T-cell (primary cell): ENCODE results near the gene TRAPPC12. TPM values are rescaled to one million over a fixed set of nuclear protein-coding genes. Genes with fewer than 3 reads are reported as not detected.
A peak's percentile ranks its signal among the peaks of the same experiment; 100 is the strongest.

Source experiments
- ATAC-seq, 4 experiments: fragments of 200-7000 bp in 3 of 4; fragments of 150-1000 bp in 1 of 4; cut with Tn5 transposase; replicated peaks in 1 of 4; 1 replicate in 3 of 4; 2 replicates in 1 of 4; pipeline ENCODE4 v1.10.0; 2021; ENCODE audit warnings: moderate library complexity in 3 of 4, mild to moderate bottlenecking in 2 of 4, moderate number of reproducible peaks in 1 of 4
- CTCF ChIA-PET, 2 donors: fragments of 300-600 bp; sonication (Branson Sonifier 250); formaldehyde crosslinking; loops; one replicate each; lab custom pipeline; 2022; ENCODE audit warnings: antibody characterized with exemption in 2 of 2; lab: Charles Lee
- POLR2A ChIA-PET, 2 donors: fragments of 300-600 bp; sonication (Branson Sonifier 250); formaldehyde crosslinking; loops; one replicate each; lab custom pipeline; 2022; ENCODE audit warnings: antibody characterized with exemption in 2 of 2; lab: Charles Lee
- DNase-seq, 35 experiments: peaks; one replicate each; pipeline versions ENCODE4 v3.0.0 to v3.0.0-alpha.2; 2013 to 2023
- H3K27ac ChIP-seq: one replicate; pipeline ENCODE4 v1.5.1; 2013; ENCODE audit warnings: low read length
- H3K27me3 ChIP-seq, 2 experiments: replicated peaks in 1 of 2; 1 replicate in 1 of 2; 2 replicates in 1 of 2; pipeline versions ENCODE4 v1.6.1 to v1.7.0; 2013; ENCODE audit warnings: low read length in 1 of 2, mixed read lengths in 1 of 2; ENCODE audit not compliant: control insufficient read depth in 2 of 2, insufficient read depth in 2 of 2; ENCODE audit errors: extremely low read depth in 1 of 2
- H3K36me3 ChIP-seq, 2 donors: 1 replicate in 1 of 2; 2 replicates in 1 of 2; pipeline versions ENCODE4 v1.6.1 to v1.7.0; 2013; ENCODE audit warnings: low read length in 1 of 2; ENCODE audit not compliant: control insufficient read depth in 2 of 2, insufficient read depth in 1 of 2; ENCODE audit errors: extremely low read depth in 1 of 2
- H3K4me1 ChIP-seq, 2 experiments: 1 replicate in 1 of 2; 2 replicates in 1 of 2; pipeline versions ENCODE4 v1.6.1 to v1.7.0; 2013; ENCODE audit warnings: low read length in 2 of 2, mixed read lengths in 1 of 2; ENCODE audit not compliant: insufficient read depth in 2 of 2, control insufficient read depth in 1 of 2; ENCODE audit errors: extremely low read depth in 1 of 2
- H3K4me3 ChIP-seq, 2 donors: 1 replicate in 1 of 2; 2 replicates in 1 of 2; pipeline versions ENCODE4 v1.5.1 to v1.7.0; 2013; ENCODE audit warnings: mild to moderate bottlenecking in 2 of 2, low read length in 1 of 2, moderate library complexity in 1 of 2; ENCODE audit not compliant: control insufficient read depth in 1 of 2; ENCODE audit errors: extremely low read depth in 1 of 2
- H3K9me3 ChIP-seq: 2 replicates; pipeline ENCODE4 v1.7.0; 2013
- H3K27ac Mint-ChIP-seq, 2 donors: one replicate each; pipeline ENCODE4 v1.8.0; 2020 to 2021; ENCODE audit warnings: mild to moderate bottlenecking in 2 of 2, mixed read lengths in 2 of 2
- H3K27me3 Mint-ChIP-seq, 2 donors: one replicate each; pipeline ENCODE4 v1.8.0; 2021 to 2022; ENCODE audit warnings: mixed read lengths in 2 of 2
- H3K36me3 Mint-ChIP-seq: one replicate; pipeline ENCODE4 v1.8.0; 2021; ENCODE audit warnings: mixed read lengths
- H3K4me1 Mint-ChIP-seq, 3 donors: one replicate each; pipeline ENCODE4 v1.8.0; 2020 to 2022; ENCODE audit warnings: mixed read lengths in 3 of 3, mild to moderate bottlenecking in 1 of 3
- H3K4me3 Mint-ChIP-seq, 3 donors: one replicate each; pipeline ENCODE4 v1.8.0; 2020 to 2022; ENCODE audit warnings: mild to moderate bottlenecking in 3 of 3, mixed read lengths in 3 of 3, moderate library complexity in 3 of 3
- H3K9me3 Mint-ChIP-seq, 3 donors: one replicate each; pipeline ENCODE4 v1.8.0; 2020 to 2022; ENCODE audit warnings: mixed read lengths in 3 of 3
- WGBS: methylation state at CpG from one replicate; pipeline ENCODE4 v1.1.5; 2013; ENCODE audit warnings: missing lambda C conversion rate; ENCODE audit not compliant: insufficient coverage; 5-methylcytosine and 5-hydroxymethylcytosine counted together
- total RNA-seq, 35 experiments: library from RNA in 6 of 35; stranded (reverse) in 6 of 35; fragments of 120-200 nt in 1 of 35; gene quantifications; one replicate each; pipeline versions ENCODE4 v1.2.1 to v1.2.4 and lab custom pipeline; 2013 to 2026

Gene TRAPPC12
- total RNA-seq, 5 donors from 2014 or later (not counting 1 experiment from before 2014, with no cell fraction given), result 103 to 158 (median 152) TPM

- Histone ChIP-seq H3K27me3 (no peaks in the 10 kb centered on the region), H3K36me3 (no peaks in the 10 kb centered on the region), H3K27ac (no peak overlapping the region), H3K4me1 (peaks cover 11 to 23% of the 10 kb centered on the region in 2 experiments), H3K4me3 (peak overlapping the region; percentile 3 to 90), H3K9me3 (no peaks in the 10 kb centered on the region)
- Mint-ChIP-seq H3K9me3 (peaks cover 0 to 4% (median 3%) of the 10 kb centered on the region in 3 donors), H3K27ac (peak overlapping the region; percentile 88 to 90), H3K27me3 (no peaks in the 10 kb centered on the region), H3K4me1 (peaks cover 34 to 40% (median 38%) of the 10 kb centered on the region in 3 donors), H3K36me3 (peaks cover 4% of the 10 kb centered on the region), H3K4me3 (peak overlapping the region; percentile 87 to 90 (median 89))
- DNase-seq (no peak), ATAC-seq (no peak)
- 94% methylated on average over 6 of the region's 6 CpGs for WGBS
- ChIA-PET POLR2A (interaction anchor here in 1 of 2 donors (0.6 to 1.2 kb wide), 3 partner anchors 23 to 56 kb away, joined by 3 to 7 read pairs (median 3); partner anchors contain the start of gene RNASEH1), CTCF (interaction anchor here in 1 of 2 donors (1.2 kb wide), 1 partner anchor 38 kb away, joined by 4 read pairs; the partner anchor contains the start of gene RNASEH1)
Measured at GRCh38 chr2:3520591-3520990, 141.1 kb downstream of the TRAPPC12 start.

- H3K36me3 ChIP-seq, result no peaks in the 10 kb centered on the region
- POLR2A ChIA-PET, result no interaction called here
- peaks cover 10 to 23% of the 10 kb centered on the region in 2 experiments for H3K4me1 ChIP-seq
- H3K9me3 ChIP-seq, result no peaks in the 10 kb centered on the region
- Mint-ChIP-seq H3K4me3 (no peak overlapping the region), H3K27me3 (no peaks in the 10 kb centered on the region), H3K9me3 (no peaks in the 10 kb centered on the region), H3K36me3 (no peaks in the 10 kb centered on the region), H3K27ac (no peak overlapping the region), H3K4me1 (peaks cover 27 to 29% (median 28%) of the 10 kb centered on the region in 3 donors)
- H3K27me3 ChIP-seq, result peaks cover 0 to 3% of the 10 kb centered on the region in 2 experiments
- WGBS, result 90% methylated on average over 11 of the region's 13 CpGs
- CTCF ChIA-PET, result no interaction called here
- ATAC-seq (no peak), DNase-seq (no peak)
- no peak overlapping the region for H3K27ac ChIP-seq
- no peak overlapping the region for H3K4me3 ChIP-seq
Measured at GRCh38 chr2:3522961-3523421, 143.5 kb downstream of the TRAPPC12 start.

- Mint-ChIP-seq H3K27me3 (no peaks in the 10 kb centered on the region), H3K27ac (no peak overlapping the region), H3K9me3 (no peaks in the 10 kb centered on the region), H3K4me3 (no peak overlapping the region), H3K4me1 (peaks cover 24 to 25% (median 25%) of the 10 kb centered on the region in 3 donors), H3K36me3 (no peaks in the 10 kb centered on the region)
- ChIA-PET POLR2A (no interaction called here), CTCF (no interaction called here)
- WGBS, result 86% methylated on average over 1 of the region's 4 CpGs
- DNase-seq (no peak), ATAC-seq (no peak)
- peaks cover 8 to 19% of the 10 kb centered on the region in 2 experiments for H3K4me1 ChIP-seq
- H3K27me3 ChIP-seq, result peaks cover 0 to 3% of the 10 kb centered on the region in 2 experiments
- no peak overlapping the region for H3K4me3 ChIP-seq
- H3K27ac ChIP-seq, result no peak overlapping the region
- no peaks in the 10 kb centered on the region for H3K9me3 ChIP-seq
- H3K36me3 ChIP-seq, result no peaks in the 10 kb centered on the region
Measured at GRCh38 chr2:3523551-3524041, 144.1 kb downstream of the TRAPPC12 start.

- 97% methylated on average over 12 of the region's 22 CpGs for WGBS
- Histone ChIP-seq H3K9me3 (no peaks in the 10 kb centered on the region), H3K4me1 (no peaks in the 10 kb centered on the region), H3K4me3 (no peak overlapping the region), H3K27ac (no peak overlapping the region), H3K27me3 (peaks cover 0 to 3% of the 10 kb centered on the region in 2 experiments), H3K36me3 (no peaks in the 10 kb centered on the region)
- H3K4me3 Mint-ChIP-seq, result no peak overlapping the region
- ChIA-PET CTCF (no interaction called here), POLR2A (no interaction called here)
- ATAC-seq, result no peak
- H3K27me3 Mint-ChIP-seq, result no peaks in the 10 kb centered on the region
- H3K27ac Mint-ChIP-seq, result no peak overlapping the region
- peaks cover 2 to 3% (median 3%) of the 10 kb centered on the region in 3 donors for H3K4me1 Mint-ChIP-seq
- H3K36me3 Mint-ChIP-seq, result no peaks in the 10 kb centered on the region
- DNase-seq, result no peak
- no peaks in the 10 kb centered on the region for H3K9me3 Mint-ChIP-seq
Measured at GRCh38 chr2:3526871-3527270, 147.4 kb downstream of the TRAPPC12 start.

GRCh38 chr2:3527886-3528785 is 148.6 kb downstream of the TRAPPC12 start:
- Histone ChIP-seq H3K27me3 (peaks cover 0 to 3% of the 10 kb centered on the region in 2 experiments), H3K36me3 (no peaks in the 10 kb centered on the region), H3K4me3 (no peak overlapping the region), H3K27ac (no peak overlapping the region), H3K9me3 (no peaks in the 10 kb centered on the region), H3K4me1 (no peaks in the 10 kb centered on the region)
- CTCF ChIA-PET, result no interaction called here
- WGBS, result 94% methylated on average over 38 of the region's 40 CpGs
- H3K27me3 Mint-ChIP-seq, result no peaks in the 10 kb centered on the region
- no peak for ATAC-seq
- no peaks in the 10 kb centered on the region for H3K9me3 Mint-ChIP-seq
- H3K4me1 Mint-ChIP-seq, result no peaks in the 10 kb centered on the region
- no peaks in the 10 kb centered on the region for H3K36me3 Mint-ChIP-seq
- H3K4me3 Mint-ChIP-seq, result no peak overlapping the region
- no peak overlapping the region for H3K27ac Mint-ChIP-seq
- POLR2A ChIA-PET, result interaction anchor here in 1 of 2 donors (0.6 kb wide), 1 partner anchor 19 kb away, joined by 3 read pairs; no protein-coding TSS in a partner anchor
- DNase-seq, result no peak
